ENCODE measurements around the gene NPHP4.
"Not testable (repeated sequence)": the region's sequence is repeated elsewhere in the genome, so short reads cannot be mapped to it uniquely, and the experiment has no call there.

The NPHP4 gene

GRCh38 chr1:6023346-6023745 lies 31.1 kb upstream of the NPHP4 start:
- DNase-seq, result no peak

GRCh38 chr1:6022193-6022592 lies 30.0 kb upstream of the NPHP4 start:
- no peak for DNase-seq

DNA sequence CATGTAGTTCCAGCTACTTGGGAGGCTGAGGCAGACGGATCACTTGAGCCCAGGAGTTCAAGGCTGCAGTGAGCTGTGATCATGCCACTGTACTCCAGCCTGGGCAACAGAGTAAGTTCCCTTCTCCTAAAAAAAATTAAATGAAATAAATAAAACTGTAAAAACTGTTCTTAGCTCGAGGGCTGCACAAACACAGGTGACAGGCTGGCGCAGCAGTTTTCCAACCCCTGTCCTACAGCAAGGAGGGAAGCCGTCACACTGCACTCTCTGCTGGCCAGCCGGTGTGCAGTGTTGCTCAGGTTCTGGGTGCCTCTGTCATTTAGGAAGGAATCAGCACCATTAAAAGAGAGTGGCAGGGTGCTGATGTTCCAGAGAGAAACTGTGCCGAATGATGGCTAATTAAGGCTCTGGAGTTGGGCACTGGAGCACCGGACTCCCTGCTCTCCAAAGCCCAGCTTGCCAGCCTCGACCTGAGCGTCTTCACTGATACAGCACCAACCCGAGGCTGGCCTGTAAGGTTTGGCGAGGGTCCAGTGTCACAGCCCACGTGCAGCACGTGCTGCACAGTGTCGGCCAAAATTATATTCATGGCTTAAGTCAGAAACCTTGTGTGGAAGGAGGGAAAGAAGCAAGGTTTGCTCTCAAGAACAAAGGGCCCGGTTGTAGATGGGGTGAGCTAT lies 27.1 kb upstream of the NPHP4 start:
- DNase-seq, result no peak

- not testable (repeated sequence) for DNase-seq
These were observed 25.4 kb upstream of the NPHP4 start for GRCh38 chr1:6017654-6018053.

DNA sequence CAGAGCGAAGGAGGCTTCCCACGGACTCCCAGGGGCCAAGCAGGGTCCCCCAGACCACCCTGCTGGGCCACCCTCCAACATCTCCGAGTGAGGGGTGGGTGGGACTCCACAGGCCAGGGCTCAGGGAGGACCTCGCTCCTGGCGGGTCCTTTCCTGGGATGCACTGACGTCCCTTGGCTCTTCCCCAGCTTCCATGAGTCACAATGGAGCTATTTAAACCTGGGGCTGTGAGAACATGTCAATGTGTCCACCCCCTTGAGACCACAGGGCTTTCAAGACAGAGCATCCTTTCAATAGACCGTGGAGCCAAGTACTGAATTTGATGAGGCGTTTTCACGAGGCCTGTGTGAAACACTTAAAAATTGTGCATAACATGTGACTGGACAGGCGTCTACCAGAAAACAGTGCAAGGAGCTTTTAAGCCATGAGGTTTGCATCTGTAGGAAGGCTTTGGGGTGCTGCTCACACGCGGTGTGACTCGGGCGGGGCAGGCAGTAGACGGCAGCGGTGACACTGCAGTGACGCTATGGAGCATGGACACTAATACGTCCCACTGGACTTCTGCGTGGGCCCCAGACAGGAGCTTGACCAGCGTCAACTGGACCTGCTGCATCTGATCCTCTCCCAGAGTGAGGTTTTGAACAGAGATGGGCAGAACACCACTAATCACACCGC lies 24.1 kb upstream of the NPHP4 start:
- no peak for DNase-seq

DNA sequence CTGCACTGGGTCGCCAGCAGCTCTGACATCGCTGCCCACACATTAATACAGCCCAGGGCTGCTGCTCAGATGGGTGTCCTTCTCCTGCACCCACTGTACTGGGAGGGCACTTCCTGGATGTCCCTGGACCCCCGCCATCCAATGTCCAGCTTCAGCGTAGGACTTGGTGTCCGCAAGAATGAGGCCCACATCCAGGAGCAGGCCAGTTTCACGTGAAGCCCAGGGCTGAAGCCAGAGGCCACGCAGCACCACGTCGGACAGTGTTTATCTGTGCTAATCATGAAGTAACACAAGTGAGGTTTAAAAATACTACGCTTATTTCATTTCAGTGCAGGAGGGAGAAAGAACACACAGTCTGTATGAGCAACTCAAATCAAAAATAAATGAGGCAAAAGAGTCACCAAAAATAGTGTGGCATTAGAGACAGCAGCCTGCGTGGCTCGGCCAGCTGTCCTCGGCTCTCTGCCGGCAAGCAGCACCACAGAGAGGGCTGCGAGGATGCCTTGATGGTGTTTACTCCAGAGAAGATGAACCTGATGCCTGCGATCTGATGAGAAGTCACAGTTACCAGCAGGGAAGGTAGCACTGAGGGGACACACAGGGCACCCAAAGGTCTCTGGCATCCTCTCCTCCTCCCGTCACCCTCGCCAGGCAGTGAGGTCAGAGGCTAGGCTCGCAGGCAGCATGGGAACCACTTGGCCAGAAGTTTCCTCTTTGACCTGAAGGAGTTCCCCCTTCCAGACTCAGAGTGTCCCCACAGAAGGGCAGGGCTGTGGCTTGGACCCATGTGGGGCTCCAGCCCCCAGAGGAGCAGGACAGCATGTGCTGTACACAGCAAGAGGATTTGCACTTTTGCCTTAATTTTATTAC lies 22.1 kb upstream of the NPHP4 start:
- no peak for DNase-seq

GRCh38 chr1:6013491-6013890 lies 21.3 kb upstream of the NPHP4 start:
- no peak for DNase-seq

DNA sequence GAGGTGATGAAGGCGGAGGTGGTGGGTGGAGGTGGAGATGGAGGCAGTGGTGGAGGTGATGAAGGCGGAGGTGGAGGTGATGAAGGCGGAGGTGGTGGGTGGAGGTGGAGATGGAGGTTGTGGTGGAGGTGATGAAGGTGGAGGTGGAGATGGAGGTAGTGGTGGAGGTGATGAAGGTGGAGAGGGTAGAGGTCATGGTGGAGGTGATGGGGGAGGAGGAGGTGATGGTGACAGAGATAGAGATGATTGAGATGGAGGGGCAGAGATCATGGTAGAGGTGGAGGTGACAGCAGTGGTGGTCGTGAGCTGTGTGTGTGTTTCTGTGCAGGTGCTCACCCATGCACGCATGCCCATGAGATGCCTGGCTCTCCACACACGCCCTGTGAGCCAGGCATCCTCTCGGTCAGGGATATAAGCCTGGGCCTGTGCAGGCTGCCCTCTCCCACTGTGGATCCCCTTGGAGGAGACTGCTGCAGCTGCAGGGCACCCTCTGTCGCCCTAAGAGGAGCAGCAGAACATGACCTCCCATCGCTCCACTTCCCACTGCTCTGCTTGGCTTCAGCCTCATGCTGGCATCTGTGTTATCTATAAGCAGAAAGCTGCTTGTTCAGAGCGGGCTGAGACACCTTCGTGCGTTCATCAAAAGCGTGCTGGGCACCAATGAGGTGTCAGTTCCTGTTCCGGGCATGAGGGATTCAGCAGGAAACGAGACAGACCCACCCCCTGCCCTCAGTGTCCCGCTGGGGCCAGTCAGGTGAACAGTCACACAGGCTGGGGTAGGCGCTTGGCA lies 20.5 kb upstream of the NPHP4 start:
- DNase-seq, result no peak

DNA sequence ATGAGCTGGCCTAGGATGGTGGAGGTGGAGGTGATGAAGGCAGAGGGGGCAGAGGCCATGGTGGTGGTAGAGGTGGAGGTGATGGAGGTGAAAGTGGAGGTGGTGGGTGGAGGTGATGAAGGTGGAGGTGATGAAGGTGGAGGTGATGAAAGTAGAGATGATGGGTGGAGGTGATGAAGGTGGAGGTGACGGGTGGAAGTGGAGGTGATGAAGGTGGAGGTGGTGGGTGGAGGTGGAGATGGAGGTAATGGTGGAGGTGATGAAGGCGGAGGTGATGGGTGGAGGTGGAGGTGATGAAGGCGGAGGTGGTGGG lies 19.7 kb upstream of the NPHP4 start:
- DNase-seq, result no peak

- no peak for DNase-seq
These were observed 19.1 kb upstream of the NPHP4 start for GRCh38 chr1:6011161-6011945.

DNA sequence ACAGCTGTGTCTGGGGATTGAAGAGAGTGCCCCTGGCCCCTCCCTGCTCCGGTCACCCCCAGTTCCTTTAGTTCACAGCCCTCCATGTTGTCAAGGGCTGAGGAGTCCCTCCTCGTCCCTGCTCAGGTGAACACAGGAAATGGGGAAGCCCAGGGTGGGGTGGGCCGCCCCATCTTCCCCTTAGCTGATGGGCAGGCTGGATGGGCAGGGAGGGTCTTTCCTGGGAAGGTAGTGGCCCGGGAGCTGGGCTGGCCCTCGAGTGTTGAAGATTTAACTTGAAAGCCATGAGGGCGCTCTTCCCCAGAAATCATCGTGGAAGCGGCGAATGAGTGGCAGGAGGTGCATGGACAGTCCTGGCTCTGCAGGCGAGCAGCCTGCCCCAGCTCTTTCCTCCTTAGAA lies 18.3 kb upstream of the NPHP4 start:
- no peak for DNase-seq

GRCh38 chr1:6009120-6010040 lies 17.2 kb upstream of the NPHP4 start:
- DNase-seq, result no peak

DNA sequence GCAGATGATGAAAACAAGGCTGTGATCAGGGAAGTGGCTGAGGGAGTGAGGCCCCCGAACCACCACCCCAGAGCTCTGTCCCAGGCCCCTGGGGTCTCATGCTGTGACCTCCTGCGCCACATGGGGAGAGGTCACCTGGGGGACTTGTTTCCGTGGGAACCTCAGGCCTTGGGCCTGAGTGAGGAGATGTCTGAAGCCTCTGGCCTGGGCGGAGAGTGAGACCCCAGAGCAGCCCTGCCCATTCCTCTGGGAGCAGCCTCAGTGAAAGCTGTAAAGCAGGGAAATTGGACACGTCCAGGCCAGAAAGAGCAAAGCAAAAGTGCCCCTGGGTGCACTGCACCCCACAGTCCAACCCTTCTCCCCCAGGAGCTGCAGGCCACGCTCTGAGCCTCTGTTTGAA lies 16.5 kb upstream of the NPHP4 start:
- DNase-seq, result no peak

- DNase-seq, result no peak
These were observed 15.8 kb upstream of the NPHP4 start for GRCh38 chr1:6008084-6008415.

- DNase-seq, result no peak
These were observed 15.3 kb upstream of the NPHP4 start for GRCh38 chr1:6007318-6008083.

GRCh38 chr1:6006882-6007281 lies 14.7 kb upstream of the NPHP4 start:
- no peak for DNase-seq

DNA sequence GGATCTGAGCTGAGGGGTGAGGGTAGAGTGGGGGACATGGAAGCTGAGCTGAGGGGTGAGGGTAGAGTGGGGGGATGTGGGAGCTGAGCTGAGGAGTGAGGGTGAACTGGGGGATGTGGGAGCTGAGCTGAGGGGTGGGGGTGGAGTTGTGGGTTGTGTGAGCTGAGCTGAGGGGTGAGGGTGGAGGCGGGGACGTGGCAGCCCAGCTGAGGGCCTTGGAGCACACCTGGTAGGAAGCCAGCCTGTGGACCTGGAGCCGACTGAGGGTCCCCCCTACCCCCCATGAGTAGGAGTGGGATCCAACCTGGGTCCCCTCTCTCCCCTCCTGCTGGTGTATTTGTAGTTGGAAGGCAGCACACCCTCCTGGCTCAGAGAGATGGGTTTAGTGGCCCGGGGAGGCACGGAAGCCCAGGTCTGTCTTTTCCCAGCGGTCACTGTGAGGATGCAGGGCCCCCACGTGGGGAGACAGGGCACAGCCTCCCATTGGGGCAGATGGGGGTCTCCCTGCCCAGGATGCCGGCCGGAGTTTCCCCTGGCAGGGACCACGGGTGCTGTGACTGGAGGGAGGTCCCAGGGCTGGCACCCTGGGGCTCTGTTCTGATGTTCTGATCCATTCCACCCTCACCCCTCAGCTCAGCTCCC lies 13.2 kb upstream of the NPHP4 start:
- no peak for DNase-seq

- no peak for DNase-seq
These were observed 12.3 kb upstream of the NPHP4 start for GRCh38 chr1:6004412-6005123.

Data from hematopoietic multipotent progenitor cell treated with erythropoietin and hydrocortisone succinate and interleukin-3 and kit ligand, for 6 days (in vitro differentiated cells).